ENCODE measurements around the gene KAT2B. TPM values are rescaled to one million over a fixed set of nuclear protein-coding genes. Genes with fewer than 3 reads are reported as not detected.

Gene KAT2B
- total and polyA plus RNA-seq, 11 donors, result 19.4 to 82.8 (median 66.0) TPM

DNA sequence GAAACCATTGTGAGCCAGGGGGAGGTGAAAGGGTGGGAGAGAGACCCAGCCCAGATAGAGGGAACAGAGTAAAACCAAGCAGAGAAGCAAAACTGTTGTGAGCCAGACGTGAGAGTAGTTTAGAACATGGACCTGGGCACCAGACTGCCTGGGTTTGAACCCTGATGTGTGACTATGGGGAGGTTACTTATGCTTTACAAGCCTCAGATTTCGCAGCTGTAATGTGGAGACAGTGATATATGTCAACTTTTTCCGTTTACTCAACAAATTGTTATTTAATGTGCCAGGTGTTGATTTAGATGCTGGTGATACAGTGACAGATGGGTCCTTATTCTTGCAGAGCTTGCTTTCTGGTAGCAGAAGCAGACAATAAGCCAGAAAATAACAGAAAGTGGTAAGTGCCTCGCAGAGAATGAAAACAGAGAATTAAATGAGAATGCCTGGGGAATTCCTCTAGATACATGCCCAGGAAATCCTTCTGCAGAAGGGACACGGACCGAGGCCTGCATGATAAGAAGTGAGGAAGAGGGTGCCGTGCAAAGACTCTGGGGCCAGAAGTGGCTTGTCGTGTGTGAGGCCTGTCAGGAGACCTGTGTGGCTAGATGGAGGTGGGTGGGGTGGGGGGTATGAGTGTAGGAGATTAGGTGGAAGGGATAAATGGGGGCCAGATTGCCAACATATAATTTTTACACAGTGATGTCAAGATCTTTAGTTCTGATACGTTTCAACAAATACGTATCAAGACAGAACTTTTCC is 15.0 kb downstream of the KAT2B start:
- TF ChIP-seq POLR2A (IDR thresholded peaks at IDR 0.05), result no peak
- TF ChIP-seq, protein P1, sequence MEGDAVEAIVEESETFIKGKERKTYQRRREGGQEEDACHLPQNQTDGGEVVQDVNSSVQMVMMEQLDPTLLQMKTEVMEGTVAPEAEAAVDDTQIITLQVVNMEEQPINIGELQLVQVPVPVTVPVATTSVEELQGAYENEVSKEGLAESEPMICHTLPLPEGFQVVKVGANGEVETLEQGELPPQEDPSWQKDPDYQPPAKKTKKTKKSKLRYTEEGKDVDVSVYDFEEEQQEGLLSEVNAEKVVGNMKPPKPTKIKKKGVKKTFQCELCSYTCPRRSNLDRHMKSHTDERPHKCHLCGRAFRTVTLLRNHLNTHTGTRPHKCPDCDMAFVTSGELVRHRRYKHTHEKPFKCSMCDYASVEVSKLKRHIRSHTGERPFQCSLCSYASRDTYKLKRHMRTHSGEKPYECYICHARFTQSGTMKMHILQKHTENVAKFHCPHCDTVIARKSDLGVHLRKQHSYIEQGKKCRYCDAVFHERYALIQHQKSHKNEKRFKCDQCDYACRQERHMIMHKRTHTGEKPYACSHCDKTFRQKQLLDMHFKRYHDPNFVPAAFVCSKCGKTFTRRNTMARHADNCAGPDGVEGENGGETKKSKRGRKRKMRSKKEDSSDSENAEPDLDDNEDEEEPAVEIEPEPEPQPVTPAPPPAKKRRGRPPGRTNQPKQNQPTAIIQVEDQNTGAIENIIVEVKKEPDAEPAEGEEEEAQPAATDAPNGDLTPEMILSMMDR (IDR thresholded peaks at IDR 0.05), result no peak
- intact Hi-C loops (cut with DNase I), result no loop called here
- Histone ChIP-seq H3K27me3 (no peaks in the 10 kb centered on the region), H3K36me3 (no peaks in the 10 kb centered on the region), H3K27ac (peak overlapping the region in 11 of 12 donors; percentile 2 to 80 (median 65)), H3K4me3 (no peak overlapping the region), H3K4me1 (peaks cover 21 to 62% (median 46%) of the 10 kb centered on the region in 12 donors), H3K9me3 (no peaks in the 10 kb centered on the region)
- DNase-seq, result no peak
- WGBS, 4 donors, result 30 to 44% (median 36%) methylated on average over 10 of the region's 10 CpGs
- no peak for ATAC-seq

GRCh38 chr3:20055842-20056241 is 15.6 kb downstream of the KAT2B start:
- DNase-seq, result no peak
- no peak for ATAC-seq
- no peaks in the 10 kb centered on the region for H3K36me3 ChIP-seq
- H3K27ac ChIP-seq, result peak overlapping the region in 9 of 12 donors; percentile 0 to 82 (median 67)
- no peak overlapping the region for H3K4me3 ChIP-seq
- intact Hi-C loops (cut with DNase I), result no loop called here
- H3K27me3 ChIP-seq, result no peaks in the 10 kb centered on the region
- no peaks in the 10 kb centered on the region for H3K9me3 ChIP-seq
- TF ChIP-seq, protein P1 (IDR thresholded peaks at IDR 0.05), result no peak
- TF ChIP-seq POLR2A (IDR thresholded peaks at IDR 0.05), result no peak
- peaks cover 21 to 68% (median 47%) of the 10 kb centered on the region in 12 donors for H3K4me1 ChIP-seq
- WGBS, 4 donors, result 26 to 57% (median 46%) methylated on average over 3 of the region's 3 CpGs

DNA sequence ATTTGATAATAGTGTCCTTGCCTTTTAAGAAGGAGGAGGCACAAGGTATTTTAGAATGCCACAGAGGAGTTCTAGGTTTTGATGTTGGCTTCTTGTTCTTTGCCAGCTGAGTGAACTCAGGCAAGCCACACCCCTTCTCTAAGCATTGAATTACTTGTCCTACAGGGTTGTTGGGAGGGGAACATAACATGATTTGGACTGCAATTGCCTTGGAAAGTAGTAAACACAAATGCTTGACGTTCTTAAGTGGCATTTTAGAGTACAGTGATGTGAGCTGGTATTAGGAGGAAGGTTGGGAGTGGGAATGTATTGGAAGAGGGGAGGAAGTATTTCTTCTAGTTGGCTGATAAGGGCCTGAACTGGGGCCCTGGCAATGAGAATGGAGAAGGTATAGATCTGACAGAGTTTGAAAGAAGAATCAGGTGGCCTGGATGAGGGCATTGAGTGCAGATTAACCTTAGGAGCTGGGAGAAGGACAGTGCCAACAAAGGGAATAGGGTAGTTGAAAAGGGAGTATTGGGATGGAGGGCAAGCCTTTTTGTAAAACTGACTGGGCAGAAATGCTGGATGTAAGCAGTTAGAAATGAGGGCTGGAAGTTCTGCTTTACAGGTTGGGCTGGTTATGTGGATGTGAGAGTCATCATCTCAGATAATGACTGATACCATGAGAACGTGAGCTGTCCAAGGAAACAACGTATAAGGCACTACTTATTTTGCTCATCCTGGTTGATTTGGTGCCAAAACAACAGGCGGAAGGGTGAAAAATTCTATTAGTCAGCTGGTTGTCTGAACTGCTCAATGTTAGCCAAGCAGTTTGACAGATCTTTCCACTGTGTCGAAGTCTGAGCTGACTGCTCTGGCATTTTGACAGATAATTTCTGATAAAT is 16.7 kb downstream of the KAT2B start:
- DNase-seq (no peak), ATAC-seq (peak; percentile 29 to 71 (median 64))
- H3K9me3 ChIP-seq, result no peaks in the 10 kb centered on the region
- no peaks in the 10 kb centered on the region for H3K36me3 ChIP-seq
- H3K27ac ChIP-seq, result peak overlapping the region; percentile 1 to 82 (median 64)
- WGBS, 4 donors, result 9 to 15% (median 9%) methylated on average over 5 of the region's 5 CpGs
- peaks cover 21 to 75% (median 47%) of the 10 kb centered on the region in 12 donors for H3K4me1 ChIP-seq
- TF ChIP-seq POLR2A (IDR thresholded peaks at IDR 0.05), result peak in 1 of 2 donors; percentile 11
- TF ChIP-seq, protein P1 (IDR thresholded peaks at IDR 0.05), result no peak
- intact Hi-C loops (cut with DNase I), result no loop called here
- no peak overlapping the region for H3K4me3 ChIP-seq
- no peaks in the 10 kb centered on the region for H3K27me3 ChIP-seq
